ENCODE measurements around the gene AIFM3.

- TF ChIP-seq USF2 (IDR thresholded peaks at IDR 0.05; ENCODE audit: low read depth, low read length) (no peak), USF2 (CRISPR knock-in tag; IDR thresholded peaks at IDR 0.05; ENCODE audit: borderline replicate concordance) (no peak), ZNF281 (CRISPR knock-in tag; IDR thresholded peaks at IDR 0.05; ENCODE audit: borderline replicate concordance) (no peak), ATRX (CRISPR knock-in tag; IDR thresholded peaks at IDR 0.05; ENCODE audit: borderline replicate concordance) (no peak), PREB (CRISPR knock-in tag; IDR thresholded peaks at IDR 0.05) (no peak), YEATS4 (CRISPR knock-in tag; IDR thresholded peaks at IDR 0.05; ENCODE audit: borderline replicate concordance) (no peak)
Measured at GRCh38 chr22:20980938-20981722, 14.1 kb downstream of the AIFM3 start.
